GM13976 (cell line): ENCODE measurements around the gene TEP1.

Experiments used
- DNase-seq: peaks from one replicate; pipeline ENCODE4 v3.0.0; 2012; ENCODE audit warnings: low spot score
- in situ Hi-C: fragments of 300-500 bp; cut with MboI; formaldehyde crosslinking; loops from one replicate; pipeline ENCODE4 v1.12.0; 2022; ENCODE audit warnings: low sequenced_read_pairs, mixed read lengths, inconsistent platforms; ENCODE audit not compliant: unreplicated experiment
- TF ChIP-seq, protein P1 (sequence below): IDR thresholded peaks from 2 replicates; pipeline ENCODE4 v1.5.1; 2012; ENCODE audit warnings: borderline replicate concordance, mild to moderate bottlenecking; ENCODE audit not compliant: insufficient read depth; ENCODE audit errors: extremely low read depth, missing control alignments, control extremely low read depth

The TEP1 gene

DNA sequence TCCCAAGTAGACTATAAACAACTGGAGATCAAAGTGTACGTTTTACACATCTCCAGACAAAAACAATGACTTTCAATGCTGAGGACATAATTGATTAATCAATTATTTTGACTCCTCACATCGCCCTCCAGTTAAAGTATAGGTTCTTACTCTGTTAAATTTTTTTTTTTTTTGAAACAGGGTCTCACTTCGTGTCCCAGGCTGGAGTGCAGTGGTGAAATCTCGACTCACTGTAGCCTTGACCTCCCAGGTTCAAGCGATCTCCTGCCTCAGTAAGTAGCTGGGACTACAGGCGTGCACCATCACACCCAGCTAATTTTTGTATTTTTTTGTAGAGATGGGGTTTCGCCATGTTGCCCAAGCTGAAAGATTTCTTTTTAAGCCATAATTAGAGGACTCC lies 79.3 kb downstream of the TEP1 start:
- TF ChIP-seq, protein P1, sequence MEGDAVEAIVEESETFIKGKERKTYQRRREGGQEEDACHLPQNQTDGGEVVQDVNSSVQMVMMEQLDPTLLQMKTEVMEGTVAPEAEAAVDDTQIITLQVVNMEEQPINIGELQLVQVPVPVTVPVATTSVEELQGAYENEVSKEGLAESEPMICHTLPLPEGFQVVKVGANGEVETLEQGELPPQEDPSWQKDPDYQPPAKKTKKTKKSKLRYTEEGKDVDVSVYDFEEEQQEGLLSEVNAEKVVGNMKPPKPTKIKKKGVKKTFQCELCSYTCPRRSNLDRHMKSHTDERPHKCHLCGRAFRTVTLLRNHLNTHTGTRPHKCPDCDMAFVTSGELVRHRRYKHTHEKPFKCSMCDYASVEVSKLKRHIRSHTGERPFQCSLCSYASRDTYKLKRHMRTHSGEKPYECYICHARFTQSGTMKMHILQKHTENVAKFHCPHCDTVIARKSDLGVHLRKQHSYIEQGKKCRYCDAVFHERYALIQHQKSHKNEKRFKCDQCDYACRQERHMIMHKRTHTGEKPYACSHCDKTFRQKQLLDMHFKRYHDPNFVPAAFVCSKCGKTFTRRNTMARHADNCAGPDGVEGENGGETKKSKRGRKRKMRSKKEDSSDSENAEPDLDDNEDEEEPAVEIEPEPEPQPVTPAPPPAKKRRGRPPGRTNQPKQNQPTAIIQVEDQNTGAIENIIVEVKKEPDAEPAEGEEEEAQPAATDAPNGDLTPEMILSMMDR, result no peak
- in situ Hi-C loops, result loop anchor here (25.0 kb wide), 1 partner anchor 528 kb away; no protein-coding TSS in a partner anchor
- DNase-seq, result no peak

- TF ChIP-seq, protein P1, result no peak
- in situ Hi-C loops, result loop anchor here (25.0 kb wide), 1 partner anchor 529 kb away; no protein-coding TSS in a partner anchor
These were observed 79.8 kb downstream of the TEP1 start for GRCh38 chr14:20333494-20333841.

DNA sequence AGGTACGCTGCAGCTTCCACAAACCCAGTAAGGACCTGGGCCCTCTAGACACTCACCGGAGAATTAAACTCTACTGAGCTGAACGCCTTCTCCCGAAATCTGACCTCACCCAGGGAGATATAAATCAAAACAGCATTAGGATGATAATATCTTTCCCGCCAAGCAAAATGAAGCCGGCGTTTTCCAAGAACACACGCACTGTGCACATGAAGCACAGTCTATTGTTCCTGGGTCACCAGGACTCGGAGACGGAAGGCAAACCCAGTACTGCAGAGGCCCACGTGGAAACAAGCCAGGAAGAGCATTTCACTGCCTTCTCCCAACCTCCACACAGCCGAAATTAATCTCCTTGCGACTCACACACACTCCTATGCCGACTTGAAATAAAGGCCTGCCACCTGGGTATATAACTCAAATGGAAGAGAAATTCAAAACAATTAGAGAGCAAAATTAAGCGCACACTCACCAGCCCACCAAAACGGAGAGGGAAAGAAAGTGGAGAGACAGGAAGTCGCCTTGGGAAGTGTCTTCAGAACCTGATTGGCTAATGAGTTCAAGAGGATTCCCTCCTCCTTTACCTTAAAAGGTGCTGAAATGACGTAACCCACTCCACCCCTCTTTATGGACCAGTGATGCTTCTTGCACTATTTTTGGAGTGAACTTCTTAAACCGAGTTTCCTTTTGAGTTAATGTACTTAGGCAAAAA lies 80.4 kb downstream of the TEP1 start, which contains the start of gene CCNB1IP1:
Gene CCNB1IP1, minus strand, starts transcription at position 492 of the 706 bp plus-strand sequence. CDS start 16,756 bp downstream, outside the sequence.
- DNase-seq, result peak; percentile 88
- TF ChIP-seq, protein P1, result no peak
- in situ Hi-C loops, result loop anchor here (25.0 kb wide), 1 partner anchor 529 kb away; no protein-coding TSS in a partner anchor

More at GRCh38 chr14:20333494-20333841, 79.8 kb downstream of the TEP1 start:
- DNase-seq, result no peak

DNA sequence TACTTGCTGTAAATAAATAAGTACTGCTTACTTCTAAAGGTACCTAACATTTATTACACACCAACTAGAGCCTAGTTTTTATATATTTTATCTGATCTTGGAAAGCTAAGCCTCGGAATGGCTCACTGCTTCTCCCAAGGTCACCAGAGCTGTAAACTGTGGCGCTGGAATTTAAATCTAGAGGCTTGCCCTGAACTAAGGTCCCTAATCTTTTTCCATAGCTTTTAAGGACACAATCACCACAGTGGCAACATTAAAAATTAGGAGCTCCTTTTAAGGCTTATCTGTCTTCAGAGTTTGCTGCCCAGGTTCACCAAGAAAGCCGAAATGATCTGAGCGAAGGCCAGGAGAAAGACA lies 80.9 kb downstream of the TEP1 start:
- TF ChIP-seq, protein P1, result no peak
- in situ Hi-C loops, result loop anchor here (25.0 kb wide), 1 partner anchor 530 kb away; no protein-coding TSS in a partner anchor
- DNase-seq, result no peak

DNA sequence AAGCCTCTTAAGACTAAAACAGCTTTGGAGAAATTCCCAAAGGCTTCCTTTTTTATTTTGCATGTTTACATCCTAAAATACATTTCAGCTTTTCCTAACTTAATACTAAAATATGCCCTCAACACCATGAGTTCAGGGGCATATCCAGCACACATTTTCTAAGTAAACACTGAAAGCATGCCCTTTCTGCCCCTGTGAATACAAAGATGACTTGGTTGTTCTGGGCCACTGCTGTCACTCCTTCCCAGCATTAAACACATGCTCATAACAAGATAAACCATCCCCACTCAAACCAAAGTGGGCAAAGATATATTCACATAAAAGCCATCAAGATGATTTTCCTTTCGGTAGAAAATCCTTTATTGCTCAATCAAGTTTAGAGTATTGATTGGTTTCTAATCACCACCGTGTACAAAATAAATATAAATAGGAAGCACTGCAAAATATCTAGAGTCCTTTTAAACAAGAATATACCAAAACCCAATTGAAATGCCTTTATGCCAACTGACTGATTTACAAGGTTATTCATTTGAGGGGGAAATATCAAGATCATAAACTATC lies 82.2 kb downstream of the TEP1 start:
- TF ChIP-seq, protein P1, result no peak
- in situ Hi-C loops, result loop anchor here (25.0 kb wide), 1 partner anchor 531 kb away; no protein-coding TSS in a partner anchor

GRCh38 chr14:20329355-20329754 lies 83.9 kb downstream of the TEP1 start:
- TF ChIP-seq, protein P1, result no peak
- DNase-seq, result no peak
- in situ Hi-C loops, result loop anchor here (10.0 to 25.0 kb wide), 3 partner anchors 275 to 533 kb away; partner anchors contain the start of genes ANG and RNASE4

More for the DNA sequence above, 82.2 kb downstream of the TEP1 start:
- DNase-seq, result no peak
